ENCODE results near the gene ADA.
"Not testable (repeated sequence)": the region's sequence is repeated elsewhere in the genome, so short reads cannot be mapped to it uniquely, and the experiment has no call there.

The ADA gene

DNA sequence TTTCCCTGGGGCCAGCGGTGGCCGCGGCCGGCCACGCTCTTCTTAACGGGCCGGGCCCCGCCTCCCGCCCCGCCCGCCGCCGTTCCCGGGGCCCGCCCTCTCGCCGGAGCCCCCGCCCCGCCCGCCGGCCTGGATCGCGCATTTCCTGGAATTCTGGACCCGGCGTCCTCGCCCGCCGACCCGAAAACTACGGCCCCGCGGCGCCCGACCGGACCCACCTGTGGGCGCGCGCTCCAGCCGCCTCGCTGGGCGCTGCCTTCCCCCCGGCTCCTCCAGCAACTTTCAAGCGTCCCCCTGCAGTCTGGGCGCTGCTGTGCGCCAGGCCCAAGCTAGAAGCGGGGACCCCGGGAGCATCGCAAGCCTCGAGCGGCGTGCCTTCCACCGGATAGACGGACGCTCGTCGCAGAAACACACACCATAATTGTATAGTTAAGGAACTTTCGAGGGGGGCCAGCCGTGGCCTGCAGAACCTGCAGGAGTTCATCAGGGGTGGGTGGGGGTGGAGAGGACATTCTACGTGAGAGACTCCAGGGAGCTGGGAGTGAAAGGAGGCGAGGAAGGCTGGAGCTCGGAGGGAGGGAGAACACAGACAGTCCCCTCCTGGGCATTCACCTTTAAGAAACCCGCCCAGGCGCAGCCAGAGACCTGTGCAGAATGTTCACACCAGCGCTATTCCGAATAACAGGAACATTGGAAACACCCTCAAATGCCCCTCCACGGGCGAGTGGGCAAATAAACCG is at the start of gene ADA:
ADA (minus strand) TSS at position 16 of the 740 bp plus-strand sequence. CDS start 92 bp downstream, outside the sequence.
- no peak for TF ChIP-seq Cebpa-rat (IDR thresholded peaks at IDR 0.05)
- Histone ChIP-seq H3K27me3 (no peaks in the 10 kb centered on the region), H3K4me2 (peak within 1 kb of the TSS; percentile 92 to 100 (median 98)), H3K9me3 (replicated peaks in 1 of 11) (peaks cover 0 to 10% (median 0%) of the 10 kb centered on the region in 11 experiments; a peak in 4 of 22 replicates), H3K36me3 (peaks cover 0 to 5% (median 0%) of the 10 kb centered on the region in 11 experiments; a peak in 3 of 22 replicates), H3K4me3 (peak within 1 kb of the TSS; percentile 77 to 93 (median 88)), H3K27ac (peak within 1 kb of the TSS; percentile 62 to 98 (median 92)), H3K9ac (peak within 1 kb of the TSS; percentile 85 to 95 (median 92)), H3K4me1 (peaks cover 66 to 73% (median 71%) of the 10 kb centered on the region in 10 experiments), H4K20me1 (peaks cover 0 to 15% (median 0%) of the 10 kb centered on the region in 11 experiments; a peak in 3 of 22 replicates)

DNA sequence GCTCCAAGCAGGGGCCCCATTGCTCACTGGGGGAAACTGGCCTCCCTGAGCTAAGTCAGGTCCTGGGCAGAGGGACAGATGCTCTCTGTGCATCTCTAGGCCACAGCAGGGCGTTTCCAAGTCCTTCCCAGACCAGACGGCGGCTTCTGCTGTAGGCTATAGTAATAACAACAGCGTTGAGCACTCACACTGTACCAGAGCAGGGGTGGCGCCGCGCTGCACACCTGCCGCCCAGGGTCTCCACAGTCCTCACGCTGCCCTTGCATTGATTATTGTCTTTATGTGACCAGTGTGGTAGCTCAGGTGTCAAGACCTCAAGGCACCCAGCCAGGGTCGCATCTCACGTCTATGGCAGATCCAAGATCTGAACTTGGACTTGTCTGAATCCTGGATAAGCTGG is 48.8 kb upstream of the ADA start:
- H3K27ac ChIP-seq, result no peak overlapping the region

DNA sequence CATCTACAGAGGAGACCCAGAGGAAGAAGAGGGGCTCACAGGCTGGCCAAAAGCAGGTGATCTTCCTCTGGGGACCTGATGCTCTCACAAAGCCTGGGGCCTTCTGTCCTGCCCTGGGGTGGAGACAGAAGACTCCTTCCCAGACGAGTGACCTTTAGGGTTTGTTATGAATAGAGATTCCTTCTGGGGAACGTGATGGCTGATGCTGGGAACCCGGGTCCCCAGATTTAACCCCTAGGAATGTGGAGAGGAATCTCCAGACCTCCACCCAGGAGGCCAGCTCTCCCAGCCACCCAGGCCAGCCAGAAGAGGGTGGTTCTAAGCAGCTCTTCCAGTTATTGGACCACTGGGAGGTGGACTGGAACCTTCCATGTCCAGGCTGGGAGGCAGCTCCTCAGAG is 46.9 kb upstream of the ADA start:
- H3K4me2 ChIP-seq, result peak overlapping the region in 6 of 11 experiments; percentile 5 to 90 (median 29); a peak in 9 of 22 replicates
- peaks cover 53 to 85% (median 74%) of the 10 kb centered on the region in 10 experiments for H3K4me1 ChIP-seq

More for the DNA sequence above, 48.8 kb upstream of the ADA start:
- H3K4me2 ChIP-seq, result peak overlapping the region in 10 of 11 experiments; percentile 80 to 97 (median 89); a peak in 18 of 22 replicates
- H3K4me1 ChIP-seq, result peaks cover 62 to 97% (median 81%) of the 10 kb centered on the region in 10 experiments
- no peak overlapping the region for H3K4me3 ChIP-seq
- no peaks in the 10 kb centered on the region; a peak in 1 of 22 replicates for H4K20me1 ChIP-seq
- H3K9ac ChIP-seq, result no peak overlapping the region; a peak in 1 of 22 replicates
- peaks cover 0 to 13% (median 0%) of the 10 kb centered on the region in 11 experiments; a peak in 4 of 22 replicates for H3K27me3 ChIP-seq
- no peaks in the 10 kb centered on the region for H3K36me3 ChIP-seq
- TF ChIP-seq Cebpa-rat (IDR thresholded peaks at IDR 0.05), result no peak
- no peaks in the 10 kb centered on the region for H3K9me3 ChIP-seq (replicated peaks in 1 of 11)

DNA sequence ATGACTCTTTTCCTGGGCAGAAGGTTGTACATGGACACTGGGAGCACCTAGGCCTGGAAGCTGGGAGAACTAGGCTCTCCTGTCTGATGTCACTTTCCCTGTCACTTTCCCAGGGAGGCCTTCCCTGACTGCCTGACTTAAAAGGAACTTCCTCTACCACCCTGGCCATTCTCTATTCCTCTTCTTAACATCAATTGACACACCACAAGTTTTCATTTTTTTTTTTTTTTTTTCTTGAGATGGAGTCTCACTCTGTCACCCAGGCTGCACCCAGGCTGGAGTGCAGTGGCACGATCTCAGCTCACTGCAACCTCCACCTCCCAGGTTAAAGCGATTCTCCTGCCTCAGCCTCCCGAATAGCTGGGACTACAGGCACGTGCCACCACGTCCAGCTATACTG is 45.5 kb upstream of the ADA start:
- Histone ChIP-seq H3K4me2 (peak overlapping the region in 10 of 11 experiments; percentile 11 to 69 (median 52); a peak in 16 of 22 replicates), H3K4me1 (peaks cover 39 to 72% (median 61%) of the 10 kb centered on the region in 10 experiments), H3K27me3 (peaks cover 0 to 13% (median 0%) of the 10 kb centered on the region in 11 experiments; a peak in 4 of 22 replicates)
- H3K27ac ChIP-seq; H3K4me3 ChIP-seq; H3K9ac ChIP-seq; H3K9me3 ChIP-seq (replicated peaks in 1 of 11); H3K36me3 ChIP-seq; H4K20me1 ChIP-seq: not testable (repeated sequence)

More for the DNA sequence above, 46.9 kb upstream of the ADA start:
- TF ChIP-seq Cebpa-rat (IDR thresholded peaks at IDR 0.05), result no peak
- no peak overlapping the region for H3K27ac ChIP-seq
- H3K9ac ChIP-seq, result no peak overlapping the region
- H3K9me3 ChIP-seq (replicated peaks in 1 of 11), result no peaks in the 10 kb centered on the region
- H4K20me1 ChIP-seq, result no peaks in the 10 kb centered on the region
- H3K27me3 ChIP-seq, result peaks cover 0 to 13% (median 0%) of the 10 kb centered on the region in 11 experiments; a peak in 4 of 22 replicates
- H3K4me3 ChIP-seq, result no peak overlapping the region
- H3K36me3 ChIP-seq, result no peaks in the 10 kb centered on the region

DNA sequence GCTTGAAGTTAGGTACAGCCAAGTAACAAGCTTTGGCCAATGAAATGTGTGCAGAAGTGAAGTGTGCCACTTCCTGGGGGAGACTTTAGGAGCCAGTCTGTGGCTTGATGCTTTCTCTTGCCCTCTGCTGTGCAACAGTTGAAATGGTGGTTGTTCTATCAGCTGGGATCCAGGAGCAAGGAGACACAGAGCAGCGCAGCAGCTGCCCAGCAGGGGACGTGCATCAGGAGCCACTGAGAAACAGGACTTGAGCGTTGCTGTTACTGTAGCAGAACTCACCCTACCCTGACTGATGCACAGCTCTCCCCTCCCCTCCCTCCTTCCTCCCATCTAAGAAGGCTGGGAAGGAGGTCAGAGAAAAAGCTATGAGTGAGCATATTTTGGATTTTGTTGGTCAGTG is 44.8 kb upstream of the ADA start:
- H3K9me3 ChIP-seq (replicated peaks in 1 of 11), result no peaks in the 10 kb centered on the region; a peak in 1 of 22 replicates
- peaks cover 0 to 11% (median 0%) of the 10 kb centered on the region in 11 experiments; a peak in 4 of 22 replicates for H3K27me3 ChIP-seq
- no peaks in the 10 kb centered on the region for H4K20me1 ChIP-seq
- H3K9ac ChIP-seq, result no peak overlapping the region
- peak overlapping the region; percentile 11 to 69 (median 51); a peak in 21 of 22 replicates for H3K4me2 ChIP-seq
- no peak overlapping the region for H3K4me3 ChIP-seq
- H3K27ac ChIP-seq, result 0 out of 22 replicates have a peak overlapping the region, but pooled peaks of 1 of the 11 experiments have one; percentile 4
- no peaks in the 10 kb centered on the region for H3K36me3 ChIP-seq
- H3K4me1 ChIP-seq, result peaks cover 32 to 65% (median 53%) of the 10 kb centered on the region in 10 experiments
- no peak for TF ChIP-seq Cebpa-rat (IDR thresholded peaks at IDR 0.05)

DNA sequence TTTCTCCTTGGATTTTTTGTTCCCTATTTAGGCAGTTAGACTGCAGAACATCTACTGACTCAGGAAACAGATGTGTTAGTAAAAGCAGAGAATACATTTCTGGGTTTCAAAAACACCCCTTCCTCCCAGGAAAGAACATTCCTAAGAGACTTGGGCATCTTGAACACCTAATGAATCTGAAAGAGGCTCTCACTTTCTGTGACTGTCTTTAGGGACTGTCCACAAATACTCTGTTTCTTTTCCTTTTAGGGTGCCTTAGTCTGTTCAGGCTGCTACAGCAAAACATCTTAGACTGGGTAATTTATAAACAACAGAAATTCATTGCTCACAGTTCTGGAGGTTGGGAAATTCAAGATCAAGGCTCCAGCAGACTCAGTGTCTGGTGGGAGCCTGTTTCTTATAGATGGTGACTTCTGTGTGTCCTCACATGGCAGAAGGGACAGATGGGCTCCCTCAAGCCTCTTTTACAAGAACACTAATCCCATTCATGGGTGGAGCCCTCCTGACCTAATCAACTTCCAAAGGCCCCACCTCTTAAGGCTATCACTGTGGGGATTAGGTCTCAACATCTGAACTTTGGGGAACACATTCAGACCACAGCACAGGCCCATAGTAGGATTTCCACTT is 44.3 kb upstream of the ADA start:
- peaks cover 27 to 60% (median 48%) of the 10 kb centered on the region in 10 experiments for H3K4me1 ChIP-seq
- peak overlapping the region; percentile 11 to 69 (median 51); a peak in 21 of 22 replicates for H3K4me2 ChIP-seq
- no peak overlapping the region for H3K9ac ChIP-seq

DNA sequence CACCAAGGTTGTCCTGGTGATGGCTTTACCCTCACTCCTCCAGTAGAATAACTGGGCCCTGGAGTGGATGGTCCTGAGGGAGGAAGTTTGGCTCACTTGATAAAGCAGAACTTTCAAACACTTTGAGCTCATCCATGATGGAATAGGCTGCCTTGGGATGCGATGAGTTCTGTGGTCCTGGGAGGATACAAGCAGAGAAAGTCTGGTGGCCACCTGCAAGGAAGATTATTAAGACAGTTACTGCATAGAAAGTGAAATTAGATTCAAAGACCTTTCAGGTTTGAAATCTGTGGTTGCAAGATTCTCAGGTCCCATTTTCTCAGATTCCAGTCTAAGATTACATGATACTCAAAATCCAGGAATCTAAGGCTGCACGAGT is 43.8 kb upstream of the ADA start:
- TF ChIP-seq Cebpa-rat (IDR thresholded peaks at IDR 0.05), result no peak
- Histone ChIP-seq H3K9me3 (replicated peaks in 1 of 11) (no peaks in the 10 kb centered on the region; a peak in 1 of 22 replicates), H3K4me1 (peaks cover 24 to 55% (median 43%) of the 10 kb centered on the region in 10 experiments), H3K4me3 (no peak overlapping the region), H3K36me3 (no peaks in the 10 kb centered on the region), H4K20me1 (no peaks in the 10 kb centered on the region), H3K4me2 (peak overlapping the region in 10 of 11 experiments; percentile 29 to 69 (median 52); a peak in 16 of 22 replicates), H3K27ac (no peak overlapping the region), H3K27me3 (0 out of 22 replicates have a peak, but pooled peaks cover 0 to under 1% (median 0%) of the 10 kb centered on the region in 11 experiments), H3K9ac (no peak overlapping the region)

More for the DNA sequence above, 44.3 kb upstream of the ADA start:
- H3K27ac ChIP-seq, result 0 out of 22 replicates have a peak overlapping the region, but pooled peaks of 1 of the 11 experiments have one; percentile 4
- peaks cover 0 to 5% (median 0%) of the 10 kb centered on the region in 11 experiments; a peak in 4 of 22 replicates for H3K27me3 ChIP-seq
- no peak overlapping the region for H3K4me3 ChIP-seq
- no peak for TF ChIP-seq Cebpa-rat (IDR thresholded peaks at IDR 0.05)
- no peaks in the 10 kb centered on the region; a peak in 1 of 22 replicates for H3K9me3 ChIP-seq (replicated peaks in 1 of 11)
- H3K36me3 ChIP-seq, result no peaks in the 10 kb centered on the region
- no peaks in the 10 kb centered on the region for H4K20me1 ChIP-seq

DNA sequence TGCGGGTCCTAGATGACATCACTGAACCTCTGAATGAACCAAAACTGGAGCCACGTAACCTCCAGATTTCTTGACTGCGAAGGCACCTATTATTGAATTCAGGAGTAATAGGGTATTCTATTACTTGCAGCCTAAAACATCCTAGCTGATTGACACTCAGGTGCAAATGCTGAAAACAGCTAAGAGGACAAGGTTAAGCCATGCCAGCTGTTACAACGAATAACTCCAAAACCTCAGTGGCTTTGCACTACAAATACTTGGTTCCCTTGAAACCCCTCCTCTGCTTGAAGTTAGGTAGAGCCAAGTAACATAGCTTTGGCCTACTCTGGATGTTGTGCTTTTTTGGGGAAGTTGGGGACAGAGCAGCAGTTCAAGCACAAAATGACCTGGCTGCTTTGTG is 42.7 kb upstream of the ADA start:
- no peaks in the 10 kb centered on the region for H3K27me3 ChIP-seq
- no peaks in the 10 kb centered on the region; a peak in 1 of 22 replicates for H3K9me3 ChIP-seq (replicated peaks in 1 of 11)
- H4K20me1 ChIP-seq, result no peaks in the 10 kb centered on the region; a peak in 1 of 22 replicates
- H3K27ac ChIP-seq, result no peak overlapping the region
- H3K4me2 ChIP-seq, result no peak overlapping the region
- H3K36me3 ChIP-seq, result no peaks in the 10 kb centered on the region
- H3K9ac ChIP-seq, result no peak overlapping the region
- H3K4me3 ChIP-seq, result no peak overlapping the region
- TF ChIP-seq Cebpa-rat (IDR thresholded peaks at IDR 0.05), result no peak
- H3K4me1 ChIP-seq, result peaks cover 24 to 43% (median 35%) of the 10 kb centered on the region in 10 experiments

DNA sequence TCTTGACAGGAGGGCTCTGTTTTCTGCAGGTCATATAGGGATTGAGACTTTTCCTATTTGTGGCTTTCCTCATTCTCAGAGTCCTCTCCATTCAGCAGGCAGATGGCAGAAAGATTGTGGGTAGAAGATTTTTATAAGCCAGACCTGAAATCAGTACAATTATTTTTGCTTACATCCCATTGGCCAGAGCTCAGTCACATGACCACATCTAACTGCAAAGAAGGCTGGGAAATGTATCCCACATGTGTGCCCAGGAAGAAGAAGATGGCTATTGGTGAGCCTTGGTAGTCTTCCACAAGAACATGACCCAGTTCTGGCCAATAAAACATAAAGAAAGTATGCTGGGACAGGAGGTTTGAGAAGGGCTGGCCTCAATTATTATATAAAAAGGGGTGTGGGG is 42.1 kb upstream of the ADA start:
- Histone ChIP-seq H3K9me3 (replicated peaks in 1 of 11) (no peaks in the 10 kb centered on the region; a peak in 1 of 22 replicates), H3K27me3 (no peaks in the 10 kb centered on the region), H3K4me1 (peaks cover 24 to 38% (median 31%) of the 10 kb centered on the region in 10 experiments), H3K4me3 (no peak overlapping the region), H3K4me2 (no peak overlapping the region), H4K20me1 (no peaks in the 10 kb centered on the region; a peak in 1 of 22 replicates), H3K36me3 (no peaks in the 10 kb centered on the region), H3K9ac (no peak overlapping the region), H3K27ac (no peak overlapping the region)
- TF ChIP-seq Cebpa-rat (IDR thresholded peaks at IDR 0.05), result no peak

All from BLaER1 treated with 17β-estradiol and CSF1 and Interleukin-3, amounts not matched to agents 10 nM and 100 nM (cell line).